ENCODE data around the gene TMEM9B. TPM values are rescaled to one million over a fixed set of nuclear protein-coding genes. Genes with fewer than 3 reads are reported as not detected.

The TMEM9B gene
- total and polyA plus RNA-seq, 9 of the 15 experiments (the other 6 are each of a cell fraction or from before 2014, with no cell fraction given): 7.7 to 20.0 (median 14.0) TPM

GRCh38 chr11:8913961-8914660 is 50.1 kb downstream of the TMEM9B start (continued):
- TF ChIP-seq MGA (IDR thresholded peaks at IDR 0.05): peak; percentile 85
- peak; percentile 30 to 39; a peak in 2 of 4 replicates for TF ChIP-seq NRF1 (conservative IDR thresholded peaks at IDR 0.05 in 1 of 2, IDR thresholded peaks at IDR 0.05 in 1 of 2)
- TF ChIP-seq SMARCE1 (IDR thresholded peaks at IDR 0.05): 0 out of 2 replicates have a peak, but pooled peaks have one; percentile 39
- TF ChIP-seq ZNF76 (CRISPR knock-in tag; IDR thresholded peaks at IDR 0.05; ENCODE audit: borderline replicate concordance): no peak
- peak; percentile 15; the same call in 1 of the 2 replicates for TF ChIP-seq TFE3 (CRISPR knock-in tag; IDR thresholded peaks at IDR 0.05)
- peak; percentile 56; the same call in 1 of the 2 replicates for TF ChIP-seq DPF2 (IDR thresholded peaks at IDR 0.05)

Data from K562 (cell line).